Measurements from ENCODE around the gene PPP1R9B.

DNA sequence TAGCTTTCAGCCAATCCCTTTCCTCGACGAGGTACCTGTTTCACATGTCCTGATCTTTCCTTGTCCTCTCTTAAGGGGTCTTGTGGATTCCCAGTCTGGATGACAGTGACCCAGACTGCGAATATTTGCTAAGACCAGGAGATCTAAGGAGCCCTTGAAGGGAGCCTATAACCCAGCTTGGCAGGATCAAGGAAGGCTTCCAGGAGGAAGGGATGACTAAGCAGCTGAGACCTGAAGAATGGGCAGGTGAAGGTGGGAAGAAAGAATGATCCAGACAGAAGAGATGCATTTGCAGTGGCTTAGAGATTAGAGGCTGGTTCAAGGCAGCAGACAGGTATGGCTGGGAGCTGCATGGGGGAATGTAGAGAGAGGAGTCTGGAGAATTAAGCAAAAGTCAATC lies 57.2 kb downstream of the PPP1R9B start:
- TF ChIP-seq, protein P1, sequence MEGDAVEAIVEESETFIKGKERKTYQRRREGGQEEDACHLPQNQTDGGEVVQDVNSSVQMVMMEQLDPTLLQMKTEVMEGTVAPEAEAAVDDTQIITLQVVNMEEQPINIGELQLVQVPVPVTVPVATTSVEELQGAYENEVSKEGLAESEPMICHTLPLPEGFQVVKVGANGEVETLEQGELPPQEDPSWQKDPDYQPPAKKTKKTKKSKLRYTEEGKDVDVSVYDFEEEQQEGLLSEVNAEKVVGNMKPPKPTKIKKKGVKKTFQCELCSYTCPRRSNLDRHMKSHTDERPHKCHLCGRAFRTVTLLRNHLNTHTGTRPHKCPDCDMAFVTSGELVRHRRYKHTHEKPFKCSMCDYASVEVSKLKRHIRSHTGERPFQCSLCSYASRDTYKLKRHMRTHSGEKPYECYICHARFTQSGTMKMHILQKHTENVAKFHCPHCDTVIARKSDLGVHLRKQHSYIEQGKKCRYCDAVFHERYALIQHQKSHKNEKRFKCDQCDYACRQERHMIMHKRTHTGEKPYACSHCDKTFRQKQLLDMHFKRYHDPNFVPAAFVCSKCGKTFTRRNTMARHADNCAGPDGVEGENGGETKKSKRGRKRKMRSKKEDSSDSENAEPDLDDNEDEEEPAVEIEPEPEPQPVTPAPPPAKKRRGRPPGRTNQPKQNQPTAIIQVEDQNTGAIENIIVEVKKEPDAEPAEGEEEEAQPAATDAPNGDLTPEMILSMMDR (IDR thresholded peaks at IDR 0.05) = no peak
- TF ChIP-seq POLR2A (IDR thresholded peaks at IDR 0.05) = no peak
